Measurements from ENCODE around the gene SPNS1.
"Not testable (repeated sequence)": the region's sequence is repeated elsewhere in the genome, so short reads cannot be mapped to it uniquely, and the experiment has no call there.

SPNS1 gene

GRCh38 chr16:28967156-28967555, 7.4 kb upstream of the SPNS1 start:
- no peaks in the 10 kb centered on the region for H3K27me3 ChIP-seq (ENCODE audit: control insufficient read depth, insufficient read depth, low read length)
- H3K4me3 ChIP-seq (ENCODE audit: low read length): no peak overlapping the region
- H3K9ac ChIP-seq (ENCODE audit: low read length): no peak overlapping the region
- peaks cover 18% of the 10 kb centered on the region for H3K36me3 ChIP-seq (ENCODE audit: control insufficient read depth, insufficient read depth, low read length)
- H3K4me1 ChIP-seq (ENCODE audit: control insufficient read depth, insufficient read depth, low read length): no peaks in the 10 kb centered on the region
- H3K27ac ChIP-seq (ENCODE audit: low read depth, low read length): no peak overlapping the region

GRCh38 chr16:28969696-28970095, 4.9 kb upstream of the SPNS1 start:
- not testable (repeated sequence) for H3K27ac ChIP-seq (ENCODE audit: low read depth, low read length); H3K9ac ChIP-seq (ENCODE audit: low read length)

GRCh38 chr16:28974007-28974436, 556 bp upstream of the SPNS1 start:
- peak overlapping the region; percentile 74 for H3K9ac ChIP-seq (ENCODE audit: low read length)
- H3K4me3 ChIP-seq (ENCODE audit: low read length): peak overlapping the region; percentile 100
- H3K27ac ChIP-seq (ENCODE audit: low read depth, low read length): peak overlapping the region; percentile 74
- H3K27me3 ChIP-seq (ENCODE audit: control insufficient read depth, insufficient read depth, low read length): no peaks in the 10 kb centered on the region
- H3K4me1 ChIP-seq (ENCODE audit: control insufficient read depth, insufficient read depth, low read length): peaks cover 5% of the 10 kb centered on the region
- H3K36me3 ChIP-seq (ENCODE audit: control insufficient read depth, insufficient read depth, low read length): peaks cover 7% of the 10 kb centered on the region

More at GRCh38 chr16:28969696-28970095, 4.9 kb upstream of the SPNS1 start:
- not testable (repeated sequence) for H3K4me3 ChIP-seq (ENCODE audit: low read length); H3K4me1 ChIP-seq (ENCODE audit: control insufficient read depth, insufficient read depth, low read length); H3K36me3 ChIP-seq (ENCODE audit: control insufficient read depth, insufficient read depth, low read length); H3K27me3 ChIP-seq (ENCODE audit: control insufficient read depth, insufficient read depth, low read length)

- Histone ChIP-seq H3K4me1 (ENCODE audit: control insufficient read depth, insufficient read depth, low read length) (peaks cover 5% of the 10 kb centered on the region), H3K4me3 (ENCODE audit: low read length) (peak overlapping the region; percentile 100), H3K9ac (ENCODE audit: low read length) (peak overlapping the region; percentile 94), H3K36me3 (ENCODE audit: control insufficient read depth, insufficient read depth, low read length) (peaks cover 7% of the 10 kb centered on the region), H3K27me3 (ENCODE audit: control insufficient read depth, insufficient read depth, low read length) (no peaks in the 10 kb centered on the region), H3K27ac (ENCODE audit: low read depth, low read length) (peak overlapping the region; percentile 69)
Observed at GRCh38 chr16:28975158-28975599, 601 bp downstream of the SPNS1 start.

- Histone ChIP-seq H3K4me1 (ENCODE audit: control insufficient read depth, insufficient read depth, low read length) (peaks cover 5% of the 10 kb centered on the region), H3K4me3 (ENCODE audit: low read length) (no peak overlapping the region), H3K9ac (ENCODE audit: low read length) (no peak overlapping the region), H3K27ac (ENCODE audit: low read depth, low read length) (no peak overlapping the region), H3K36me3 (ENCODE audit: control insufficient read depth, insufficient read depth, low read length) (peaks cover 17% of the 10 kb centered on the region), H3K27me3 (ENCODE audit: control insufficient read depth, insufficient read depth, low read length) (no peaks in the 10 kb centered on the region)
Observed at GRCh38 chr16:28977703-28978662, 3.4 kb downstream of the SPNS1 start.

- H3K27ac ChIP-seq (ENCODE audit: low read depth, low read length): not testable (repeated sequence)
- H3K36me3 ChIP-seq (ENCODE audit: control insufficient read depth, insufficient read depth, low read length): peaks cover 19% of the 10 kb centered on the region
Observed at GRCh38 chr16:28980330-28980729, 5.8 kb downstream of the SPNS1 start.

GRCh38 chr16:28980929-28981328, 6.4 kb downstream of the SPNS1 start:
- Histone ChIP-seq H3K36me3 (ENCODE audit: control insufficient read depth, insufficient read depth, low read length) (peaks cover 19% of the 10 kb centered on the region), H3K27me3 (ENCODE audit: control insufficient read depth, insufficient read depth, low read length) (no peaks in the 10 kb centered on the region), H3K4me1 (ENCODE audit: control insufficient read depth, insufficient read depth, low read length) (no peaks in the 10 kb centered on the region), H3K4me3 (ENCODE audit: low read length) (no peak overlapping the region), H3K27ac (ENCODE audit: low read depth, low read length) (no peak overlapping the region), H3K9ac (ENCODE audit: low read length) (no peak overlapping the region)

More at GRCh38 chr16:28980330-28980729, 5.8 kb downstream of the SPNS1 start:
- H3K9ac ChIP-seq (ENCODE audit: low read length); H3K4me1 ChIP-seq (ENCODE audit: control insufficient read depth, insufficient read depth, low read length); H3K27me3 ChIP-seq (ENCODE audit: control insufficient read depth, insufficient read depth, low read length); H3K4me3 ChIP-seq (ENCODE audit: low read length): not testable (repeated sequence)

GRCh38 chr16:28981517-28981916, 6.9 kb downstream of the SPNS1 start:
- Histone ChIP-seq H3K9ac (ENCODE audit: low read length) (no peak overlapping the region), H3K36me3 (ENCODE audit: control insufficient read depth, insufficient read depth, low read length) (peaks cover 20% of the 10 kb centered on the region), H3K4me1 (ENCODE audit: control insufficient read depth, insufficient read depth, low read length) (no peaks in the 10 kb centered on the region), H3K27ac (ENCODE audit: low read depth, low read length) (no peak overlapping the region), H3K4me3 (ENCODE audit: low read length) (no peak overlapping the region), H3K27me3 (ENCODE audit: control insufficient read depth, insufficient read depth, low read length) (no peaks in the 10 kb centered on the region)

GRCh38 chr16:28982418-28982817, 7.8 kb downstream of the SPNS1 start:
- no peaks in the 10 kb centered on the region for H3K4me1 ChIP-seq (ENCODE audit: control insufficient read depth, insufficient read depth, low read length)
- H3K4me3 ChIP-seq (ENCODE audit: low read length): no peak overlapping the region
- H3K27ac ChIP-seq (ENCODE audit: low read depth, low read length): no peak overlapping the region
- no peak overlapping the region for H3K9ac ChIP-seq (ENCODE audit: low read length)
- no peaks in the 10 kb centered on the region for H3K27me3 ChIP-seq (ENCODE audit: control insufficient read depth, insufficient read depth, low read length)
- peaks cover 23% of the 10 kb centered on the region for H3K36me3 ChIP-seq (ENCODE audit: control insufficient read depth, insufficient read depth, low read length)

GRCh38 chr16:28982949-28983348, 8.4 kb downstream of the SPNS1 start:
- Histone ChIP-seq H3K27ac (ENCODE audit: low read depth, low read length) (no peak overlapping the region), H3K27me3 (ENCODE audit: control insufficient read depth, insufficient read depth, low read length) (no peaks in the 10 kb centered on the region), H3K36me3 (ENCODE audit: control insufficient read depth, insufficient read depth, low read length) (peaks cover 22% of the 10 kb centered on the region), H3K4me1 (ENCODE audit: control insufficient read depth, insufficient read depth, low read length) (no peaks in the 10 kb centered on the region), H3K9ac (ENCODE audit: low read length) (no peak overlapping the region), H3K4me3 (ENCODE audit: low read length) (no peak overlapping the region)

GRCh38 chr16:28983644-28984043, 9.1 kb downstream of the SPNS1 start:
- H3K36me3 ChIP-seq (ENCODE audit: control insufficient read depth, insufficient read depth, low read length): peaks cover 16% of the 10 kb centered on the region
- no peak overlapping the region for H3K9ac ChIP-seq (ENCODE audit: low read length)
- H3K27me3 ChIP-seq (ENCODE audit: control insufficient read depth, insufficient read depth, low read length): no peaks in the 10 kb centered on the region
- H3K4me1 ChIP-seq (ENCODE audit: control insufficient read depth, insufficient read depth, low read length): no peaks in the 10 kb centered on the region
- H3K4me3 ChIP-seq (ENCODE audit: low read length): no peak overlapping the region
- H3K27ac ChIP-seq (ENCODE audit: low read depth, low read length): no peak overlapping the region

- no peak overlapping the region for H3K9ac ChIP-seq (ENCODE audit: low read length)
- no peak overlapping the region for H3K27ac ChIP-seq (ENCODE audit: low read depth, low read length)
- H3K27me3 ChIP-seq (ENCODE audit: control insufficient read depth, insufficient read depth, low read length): no peaks in the 10 kb centered on the region
- H3K36me3 ChIP-seq (ENCODE audit: control insufficient read depth, insufficient read depth, low read length): peaks cover 16% of the 10 kb centered on the region
- H3K4me1 ChIP-seq (ENCODE audit: control insufficient read depth, insufficient read depth, low read length): no peaks in the 10 kb centered on the region
- H3K4me3 ChIP-seq (ENCODE audit: low read length): no peak overlapping the region
Observed at GRCh38 chr16:28984091-28984490, 9.5 kb downstream of the SPNS1 start.
